KBM-7 (cell line): ENCODE results near the gene MFSD1.
"Not testable (repeated sequence)": the region's sequence is repeated elsewhere in the genome, so short reads cannot be mapped to it uniquely, and the experiment has no call there.

Experiments used
- DNase-seq: peaks from one replicate; pipeline ENCODE4 v3.0.0-alpha.2; 2015
- in situ Hi-C: fragments of 300-500 bp; cut with MboI; formaldehyde crosslinking; loops from 2 replicates; pipeline ENCODE4 v1.14.3; 2020; ENCODE audit warnings: low sequenced_read_pairs, low pct_unique_long_range_greater_than_20kb, mixed read lengths

MFSD1 gene

GRCh38 chr3:158775426-158776410 lies 26.1 kb upstream of the MFSD1 start:
- DNase-seq = no peak
- in situ Hi-C loops = no loop called here

GRCh38 chr3:158776531-158776930 lies 25.3 kb upstream of the MFSD1 start:
- no peak for DNase-seq
- in situ Hi-C loops = no loop called here

GRCh38 chr3:158777161-158777873 lies 24.5 kb upstream of the MFSD1 start:
- no peak for DNase-seq
- in situ Hi-C loops = no loop called here

- in situ Hi-C loops = no loop called here
- no peak for DNase-seq
Observed at GRCh38 chr3:158780766-158781165, 21.1 kb upstream of the MFSD1 start.

GRCh38 chr3:158781191-158781590 lies 20.7 kb upstream of the MFSD1 start:
- DNase-seq = no peak
- in situ Hi-C loops = no loop called here

GRCh38 chr3:158781849-158782248 lies 20.0 kb upstream of the MFSD1 start:
- no peak for DNase-seq
- in situ Hi-C loops = no loop called here

GRCh38 chr3:158782283-158782989 lies 19.4 kb upstream of the MFSD1 start:
- in situ Hi-C loops = no loop called here
- no peak for DNase-seq

GRCh38 chr3:158783051-158783450 lies 18.8 kb upstream of the MFSD1 start:
- no peak for DNase-seq
- in situ Hi-C loops = no loop called here

- DNase-seq = no peak
- in situ Hi-C loops = no loop called here
Observed at GRCh38 chr3:158785972-158786371, 15.9 kb upstream of the MFSD1 start.

GRCh38 chr3:158788446-158788845 lies 13.4 kb upstream of the MFSD1 start:
- DNase-seq = no peak
- in situ Hi-C loops = no loop called here

- in situ Hi-C loops = no loop called here
- no peak for DNase-seq
Observed at GRCh38 chr3:158789592-158789991, 12.3 kb upstream of the MFSD1 start.

GRCh38 chr3:158790901-158791589 lies 10.8 kb upstream of the MFSD1 start:
- in situ Hi-C loops = no loop called here
- DNase-seq = peak; percentile 74

- in situ Hi-C loops, DNase-seq: not testable (repeated sequence)
Observed at GRCh38 chr3:158791590-158791920, 10.3 kb upstream of the MFSD1 start.

GRCh38 chr3:158792709-158793108 lies 9.1 kb upstream of the MFSD1 start:
- in situ Hi-C loops = no loop called here
- DNase-seq = no peak

- DNase-seq = no peak
- in situ Hi-C loops = no loop called here
Observed at GRCh38 chr3:158794206-158794605, 7.6 kb upstream of the MFSD1 start.

- in situ Hi-C loops = no loop called here
Observed at GRCh38 chr3:158794936-158795518, 6.8 kb upstream of the MFSD1 start.

GRCh38 chr3:158801201-158801600 lies 653 bp upstream of the MFSD1 start:
- in situ Hi-C loops = no loop called here
- no peak for DNase-seq

More at GRCh38 chr3:158794936-158795518, 6.8 kb upstream of the MFSD1 start:
- peak; percentile 55 for DNase-seq

GRCh38 chr3:158802409-158803268 lies 785 bp downstream of the MFSD1 start:
- peak; percentile 74 for DNase-seq
- in situ Hi-C loops = no loop called here
